Measurements from ENCODE around the gene OR7C1.
"Not testable (repeated sequence)": the region's sequence is repeated elsewhere in the genome, so short reads cannot be mapped to it uniquely, and the experiment has no call there.

The OR7C1 gene

DNA sequence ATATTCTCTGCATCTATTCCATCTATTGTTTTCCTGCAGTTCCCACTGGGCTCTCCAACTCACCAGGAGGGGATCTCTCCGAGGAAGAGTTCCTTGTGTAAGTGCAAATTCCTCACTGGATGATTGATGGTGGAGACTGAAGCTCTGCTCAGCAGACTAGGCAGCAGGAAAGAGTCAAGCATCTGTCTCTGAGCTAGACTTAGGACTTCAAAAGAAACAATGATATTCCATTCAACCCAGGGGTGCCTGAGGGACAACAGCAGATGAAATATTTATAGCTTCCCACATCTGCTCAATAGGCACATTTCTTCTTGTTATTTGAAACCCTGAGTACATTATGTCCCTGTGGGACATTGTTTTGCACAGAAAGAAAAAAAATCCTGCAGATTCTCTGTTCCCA is at the start of gene OR7C1, which contains the start of gene OR7A5:
OR7C1 (minus strand) TSS at position 175 of the 400 bp plus-strand sequence. CDS start 35,049 bp downstream, outside the sequence.
OR7A5 (minus strand) TSS at position 175 of the 400 bp plus-strand sequence. CDS start 6,944 bp downstream, outside the sequence.
- no peak for DNase-seq

DNA sequence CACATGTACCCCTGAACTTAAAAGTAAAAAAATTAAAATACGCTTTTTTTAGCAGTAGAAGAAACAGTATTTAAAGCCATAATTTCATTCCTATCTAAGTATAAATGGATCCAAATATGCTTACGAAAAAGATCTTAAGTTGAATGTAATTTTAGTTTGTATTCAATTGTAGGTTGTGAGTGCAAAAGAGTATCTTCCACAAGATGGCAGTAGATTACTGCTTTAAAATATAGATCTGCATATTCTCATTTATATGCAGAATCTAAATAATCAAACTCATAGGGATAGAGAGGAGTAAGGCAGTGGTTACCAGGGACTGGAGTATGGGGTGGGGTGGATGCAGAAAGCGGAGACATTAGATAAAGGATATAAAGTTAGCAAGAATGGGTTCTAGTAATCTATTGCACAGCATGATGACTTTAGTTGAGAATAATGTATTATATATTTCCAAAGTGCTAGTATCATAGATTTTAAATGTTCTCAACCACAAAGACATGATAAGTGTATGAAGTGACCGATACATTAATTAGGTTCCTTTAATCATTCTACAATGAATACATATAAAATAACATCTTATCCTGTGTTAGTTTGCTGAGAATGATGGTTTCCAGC is 36.7 kb upstream of the OR7C1 start:
- DNase-seq: no peak

DNA sequence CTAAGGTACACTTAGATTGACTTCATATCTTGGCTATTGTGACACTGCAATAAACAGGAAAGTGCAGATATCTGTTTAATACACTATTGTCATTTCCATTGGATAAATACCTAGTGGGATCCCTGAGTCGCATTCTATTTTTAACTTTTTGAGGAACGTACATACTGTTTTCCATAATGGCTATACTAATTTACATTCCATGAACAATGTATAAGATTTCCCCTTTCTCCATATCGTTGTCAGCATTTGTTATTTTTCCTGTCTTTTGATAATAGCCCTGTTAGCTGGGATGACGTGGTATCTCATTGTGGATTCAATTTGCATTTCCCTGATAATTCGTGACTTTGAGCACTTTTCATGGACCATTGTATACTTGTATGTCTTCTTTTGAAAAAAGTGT is 33.5 kb upstream of the OR7C1 start:
- DNase-seq: no peak

DNA sequence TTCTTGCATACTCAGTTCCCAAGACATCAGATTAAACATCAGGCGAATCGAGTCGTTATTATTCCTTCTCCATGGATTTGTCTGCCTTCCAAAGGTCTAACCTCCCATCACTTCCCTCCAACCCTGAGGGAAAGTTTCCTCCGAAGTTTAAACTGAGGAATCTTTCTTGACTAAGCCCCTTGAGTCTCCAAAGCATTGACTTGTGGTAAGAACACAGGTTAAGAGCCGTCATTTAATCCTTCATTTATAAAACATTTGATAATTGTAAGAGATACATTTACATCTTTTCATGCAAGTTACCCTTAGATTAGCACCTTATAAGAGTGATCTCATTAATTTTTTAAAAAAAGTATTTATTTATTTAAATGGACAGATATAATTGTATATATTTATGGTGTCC is 13.8 kb upstream of the OR7C1 start, which contains the start of gene OR7A10:
OR7A10 (minus strand) TSS at position 101 of the 400 bp plus-strand sequence. CDS start 7,045 bp downstream, outside the sequence.
- no peak for DNase-seq

DNA sequence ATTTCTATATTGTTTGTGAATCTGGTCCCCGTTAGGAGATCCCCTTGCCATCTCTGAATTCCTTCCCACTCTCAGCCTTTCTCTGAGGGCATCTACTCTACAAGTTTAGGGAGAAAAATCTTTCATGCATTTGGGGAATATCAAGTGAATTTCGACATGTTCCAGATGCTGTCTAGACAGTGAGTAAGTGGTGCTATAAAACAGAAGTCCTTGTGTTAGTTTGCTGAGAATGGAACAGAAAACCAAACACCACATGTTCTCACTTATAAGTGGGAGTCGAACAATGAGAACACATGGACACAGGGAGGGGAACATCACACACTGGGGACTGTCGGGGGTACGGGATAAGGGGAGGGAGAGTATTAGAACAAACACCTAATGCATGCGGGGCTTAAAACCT is 8.6 kb upstream of the OR7C1 start:
- no peak for DNase-seq

DNA sequence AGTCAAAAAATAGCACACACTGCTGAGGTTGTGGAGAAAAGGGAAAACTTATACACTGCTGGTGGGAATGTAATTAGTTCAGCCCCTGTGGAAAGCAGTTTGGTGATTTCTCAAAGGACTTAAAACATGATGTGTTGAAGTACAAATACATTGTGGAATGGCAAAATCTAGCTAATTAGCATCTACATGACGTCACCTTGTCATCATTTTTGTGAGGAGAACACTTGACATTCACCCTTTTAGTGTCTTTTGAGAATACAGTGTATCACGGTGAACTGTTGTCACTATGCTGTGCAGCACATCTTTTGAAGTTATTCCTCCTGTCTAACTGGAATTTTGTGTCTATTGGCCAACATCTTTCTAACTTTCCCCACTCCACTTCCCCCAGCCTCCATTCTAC is 8.2 kb upstream of the OR7C1 start:
- DNase-seq: no peak

DNA sequence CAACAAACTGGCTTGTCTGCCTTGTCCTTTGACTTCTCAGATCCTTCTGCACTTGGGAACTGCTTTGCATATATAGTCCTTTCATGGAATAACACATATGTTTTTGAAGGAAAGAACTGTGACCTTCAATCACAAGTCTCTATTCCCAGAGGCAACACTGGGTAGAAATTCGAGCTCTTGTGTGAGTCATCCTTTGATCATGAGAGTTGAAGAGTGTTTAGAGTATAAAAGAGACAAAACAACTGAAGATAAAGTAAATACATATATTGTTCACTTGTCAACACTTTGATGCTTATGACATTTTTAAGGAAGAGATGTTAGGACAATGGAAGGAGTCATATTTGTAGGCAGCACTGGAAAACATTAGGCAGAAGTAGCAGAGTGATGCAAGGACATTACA is 5.2 kb upstream of the OR7C1 start:
- no peak for DNase-seq

DNA sequence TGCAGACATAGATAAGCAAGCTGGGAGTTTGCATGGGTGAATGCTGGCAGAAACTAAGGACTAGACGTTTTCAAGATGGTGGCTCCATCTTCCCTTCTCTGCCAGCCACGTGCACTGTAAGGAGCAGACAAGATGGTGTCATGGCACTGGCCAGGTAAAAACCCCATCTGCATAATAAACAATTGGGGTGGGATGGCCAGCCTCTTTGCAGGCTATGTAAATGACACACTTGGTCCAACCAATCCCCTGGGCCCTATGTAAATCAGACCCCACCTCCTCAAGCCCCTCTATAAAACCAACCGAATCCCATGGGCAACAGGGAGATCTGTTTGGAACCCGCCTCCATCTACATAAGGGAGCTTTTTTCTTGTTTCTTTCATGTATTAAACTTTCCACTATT is 2.4 kb upstream of the OR7C1 start:
- DNase-seq: no peak

DNA sequence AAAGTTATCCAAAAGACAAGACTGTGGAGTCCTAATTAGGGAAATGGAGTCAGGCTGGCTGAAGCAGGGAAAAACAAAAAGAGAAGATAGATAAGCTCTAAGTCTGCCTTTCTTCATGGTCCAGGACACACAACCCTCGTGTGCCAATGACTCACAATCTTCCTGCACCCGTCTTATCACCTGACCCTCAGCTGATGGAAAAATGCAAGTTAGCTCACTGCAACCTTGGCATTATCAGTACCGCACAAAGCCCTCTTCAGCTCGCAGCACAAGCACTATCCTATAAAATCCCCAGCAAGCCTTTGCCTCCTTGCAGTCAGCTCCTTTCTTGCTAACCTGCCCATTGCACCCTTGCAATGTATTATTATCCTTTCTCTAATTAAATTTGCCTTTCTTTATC is 4.3 kb downstream of the OR7C1 start:
- DNase-seq: no peak

DNA sequence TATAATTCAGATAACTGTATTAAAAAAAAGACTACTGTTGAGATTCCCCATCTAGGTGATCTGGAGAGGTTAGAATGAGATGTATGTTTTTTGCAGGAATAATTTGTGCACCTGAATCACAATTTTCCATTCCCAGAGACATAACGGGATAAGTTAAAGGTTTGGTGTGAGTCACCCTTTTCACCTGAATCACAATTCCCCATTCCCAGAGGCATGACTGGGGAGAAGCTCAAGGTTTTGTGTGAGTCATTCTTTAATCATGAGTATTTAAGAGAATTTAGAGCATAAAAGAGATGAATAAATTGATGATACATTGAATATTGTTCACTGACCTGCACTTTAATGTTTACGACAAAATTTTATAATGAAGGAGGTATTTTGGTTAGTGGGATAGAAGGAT is 9.0 kb downstream of the OR7C1 start:
- no peak for DNase-seq

DNA sequence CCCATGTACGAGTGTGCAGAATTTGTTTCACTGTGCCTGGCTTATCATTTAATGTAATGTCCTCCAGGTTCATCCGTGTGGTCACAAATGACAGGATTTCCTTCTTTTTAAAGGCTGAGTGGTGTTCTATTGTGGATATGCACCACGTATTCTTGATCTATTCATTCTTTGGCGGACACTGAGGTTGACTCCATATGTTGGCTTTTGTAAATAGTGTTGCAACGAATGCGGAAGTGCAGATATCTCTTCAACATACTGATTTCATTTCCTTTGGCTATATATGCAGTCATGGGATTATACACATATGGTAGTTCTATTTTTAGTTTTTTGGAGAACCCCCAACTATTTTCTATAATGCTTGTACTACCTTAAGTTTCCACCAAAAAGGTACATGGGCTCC is 13.0 kb downstream of the OR7C1 start:
- no peak for DNase-seq

DNA sequence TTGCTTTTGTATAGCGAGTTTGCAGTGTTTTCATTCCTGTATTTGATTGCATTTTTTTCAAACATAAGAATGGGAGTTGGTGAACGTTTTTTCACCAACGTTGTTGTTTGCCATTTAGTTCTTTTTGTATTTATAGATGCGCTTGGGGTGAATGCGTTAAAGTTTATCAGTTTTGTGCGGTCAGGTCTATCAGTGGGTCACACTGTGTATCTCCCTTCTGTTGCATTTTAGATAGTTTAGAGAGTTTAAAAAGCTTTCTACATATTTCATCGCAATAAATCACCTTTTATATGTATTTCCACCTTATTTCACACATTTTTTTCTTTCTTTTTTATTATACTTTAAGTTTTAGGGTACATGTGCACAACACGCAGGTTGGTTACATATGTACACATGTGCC is 16.4 kb downstream of the OR7C1 start:
- DNase-seq: no peak

DNA sequence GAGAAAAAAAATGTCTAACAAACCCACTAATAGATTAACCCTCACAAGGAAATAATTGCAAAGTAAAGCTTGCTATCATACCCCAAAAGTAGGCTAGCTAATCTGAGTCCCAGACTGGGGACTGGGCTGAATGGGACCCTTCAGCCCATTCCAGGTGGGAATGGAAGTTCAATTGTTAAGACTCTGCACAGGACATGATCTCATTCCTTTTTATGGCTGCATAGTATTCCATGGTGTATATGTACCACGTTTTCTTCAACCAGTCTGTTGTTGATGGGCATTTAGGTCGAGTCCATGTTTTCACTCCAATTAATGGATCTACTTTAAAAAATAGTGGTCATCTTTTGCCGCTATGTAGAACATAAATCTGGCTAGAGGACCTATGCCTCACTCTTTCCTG is 17.9 kb downstream of the OR7C1 start:
- no peak for DNase-seq

DNA sequence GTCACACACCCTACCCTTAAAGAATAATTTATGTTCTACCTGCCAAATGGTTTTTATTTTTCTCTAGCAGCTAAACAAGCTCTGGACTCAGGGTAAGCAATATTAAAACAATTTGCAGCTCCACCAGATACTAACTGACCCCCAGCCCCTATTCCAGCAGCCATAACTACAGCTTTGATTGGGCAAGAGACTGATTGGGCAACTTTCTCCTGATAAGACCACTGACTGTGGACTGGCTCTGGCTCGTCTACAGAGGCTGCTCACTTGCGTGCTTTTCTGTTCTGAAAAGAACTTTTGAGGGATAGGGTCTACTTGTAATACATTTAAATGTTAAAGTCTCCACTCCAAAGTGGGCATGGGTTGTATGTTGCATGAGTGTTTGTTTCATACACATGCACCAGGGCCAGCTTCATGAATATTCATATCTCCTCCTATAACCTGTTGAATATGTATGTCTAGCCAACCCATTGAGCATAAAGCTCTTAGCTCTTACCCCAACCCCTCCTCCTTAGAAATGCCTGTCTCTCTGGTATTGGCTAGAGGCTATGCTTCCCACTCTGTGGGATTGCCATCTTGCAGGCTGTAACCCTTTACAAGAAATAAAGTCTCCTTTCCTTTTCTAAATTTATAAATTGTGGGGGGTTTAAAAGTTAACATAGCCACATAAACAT is 19.9 kb downstream of the OR7C1 start:
- no peak for DNase-seq

DNA sequence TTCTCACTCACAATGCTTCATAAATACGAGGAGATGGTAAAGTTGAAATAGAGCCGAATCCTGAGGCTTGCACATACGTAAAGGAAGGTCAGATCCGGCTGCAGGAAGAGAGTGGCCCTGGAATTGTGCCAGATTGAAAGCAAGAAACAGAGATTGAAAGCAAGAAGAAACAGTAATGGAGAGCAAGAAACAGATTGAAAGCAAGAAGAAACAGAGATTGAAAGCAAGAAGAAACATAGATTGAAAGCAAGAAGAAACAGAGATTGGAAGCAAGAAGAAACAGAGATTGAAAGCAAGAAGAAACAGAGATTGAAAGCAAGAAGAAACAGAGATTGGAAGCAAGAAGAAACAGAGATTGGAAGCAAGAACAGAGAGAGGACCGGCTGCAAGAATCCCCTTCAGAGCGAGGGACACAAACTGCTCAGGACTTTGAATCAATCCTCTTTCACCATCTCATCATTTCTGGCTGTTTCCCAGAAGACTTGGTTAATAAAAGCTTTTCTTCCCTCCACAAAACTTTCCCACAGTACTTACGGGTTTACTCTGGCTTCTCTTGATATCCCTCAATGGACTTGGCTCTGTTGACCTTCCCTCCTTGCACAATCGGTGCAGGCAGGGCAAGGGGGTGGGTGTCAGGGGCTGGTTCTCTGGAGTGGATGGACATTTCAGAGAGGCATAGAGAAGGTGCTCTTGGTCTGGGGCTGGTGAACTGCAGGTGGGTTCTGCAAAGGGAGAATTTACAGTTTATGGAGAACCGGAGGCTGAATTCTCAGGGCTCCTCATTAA is 25.5 kb downstream of the OR7C1 start:
- DNase-seq: no peak

DNA sequence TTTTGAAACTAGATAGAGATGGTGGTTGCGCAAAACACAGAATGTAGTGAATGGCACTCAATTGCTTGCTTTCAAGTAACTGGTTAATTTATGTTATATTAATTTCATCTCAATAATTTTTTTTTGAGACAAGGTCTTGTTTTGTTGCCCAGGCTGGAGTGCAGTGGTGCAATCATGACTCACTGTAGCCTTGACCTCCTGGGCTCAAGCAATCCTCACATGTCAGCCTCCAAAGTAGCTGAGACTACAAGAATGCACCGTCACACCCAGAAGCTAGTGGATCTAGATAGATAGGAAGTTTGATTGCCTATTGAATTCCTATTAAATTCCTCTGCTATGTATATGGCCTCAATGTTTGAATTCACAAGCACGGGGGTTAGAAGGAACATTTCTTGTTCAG is 30.2 kb downstream of the OR7C1 start:
- DNase-seq: no peak

DNA sequence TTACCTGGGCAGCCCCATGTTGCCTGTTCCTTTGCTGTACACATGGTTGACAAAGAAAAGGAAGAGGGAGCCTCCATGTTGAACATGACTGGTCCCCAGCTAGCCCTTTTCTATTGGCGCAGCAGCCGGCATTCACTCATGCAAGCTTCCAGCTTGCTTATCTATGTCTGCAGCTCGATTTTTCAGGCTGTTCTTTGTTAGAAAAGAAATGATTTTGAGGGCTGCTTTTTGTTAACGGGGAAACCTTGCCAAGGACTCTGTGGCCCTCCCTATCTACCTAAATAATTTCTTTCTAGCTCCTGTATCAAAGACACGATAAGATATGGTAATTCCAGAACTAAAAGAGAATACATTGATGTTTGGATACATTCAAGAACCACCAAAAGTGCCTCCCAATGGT is 36.2 kb downstream of the OR7C1 start:
- DNase-seq: no peak

DNA sequence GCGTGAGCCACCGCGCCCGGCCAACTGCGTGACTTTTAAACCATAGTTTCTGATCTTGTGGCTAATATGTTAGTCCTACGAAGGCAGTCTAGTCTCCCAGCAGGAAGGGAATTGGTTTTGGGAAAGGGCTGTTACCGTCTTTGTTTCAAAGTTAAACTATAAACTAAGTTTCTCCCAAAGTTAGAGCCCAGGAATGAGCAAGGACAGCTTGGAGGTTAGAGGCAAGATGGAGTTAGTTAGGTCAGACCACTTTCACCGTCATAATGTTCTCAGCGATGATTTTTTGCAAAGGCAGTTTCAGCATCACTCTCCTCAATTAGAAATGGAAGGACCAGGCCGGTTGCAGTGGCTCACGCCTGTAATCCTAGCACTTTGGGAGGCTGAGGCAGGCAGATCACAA is 39.0 kb downstream of the OR7C1 start:
- DNase-seq: no peak

DNA sequence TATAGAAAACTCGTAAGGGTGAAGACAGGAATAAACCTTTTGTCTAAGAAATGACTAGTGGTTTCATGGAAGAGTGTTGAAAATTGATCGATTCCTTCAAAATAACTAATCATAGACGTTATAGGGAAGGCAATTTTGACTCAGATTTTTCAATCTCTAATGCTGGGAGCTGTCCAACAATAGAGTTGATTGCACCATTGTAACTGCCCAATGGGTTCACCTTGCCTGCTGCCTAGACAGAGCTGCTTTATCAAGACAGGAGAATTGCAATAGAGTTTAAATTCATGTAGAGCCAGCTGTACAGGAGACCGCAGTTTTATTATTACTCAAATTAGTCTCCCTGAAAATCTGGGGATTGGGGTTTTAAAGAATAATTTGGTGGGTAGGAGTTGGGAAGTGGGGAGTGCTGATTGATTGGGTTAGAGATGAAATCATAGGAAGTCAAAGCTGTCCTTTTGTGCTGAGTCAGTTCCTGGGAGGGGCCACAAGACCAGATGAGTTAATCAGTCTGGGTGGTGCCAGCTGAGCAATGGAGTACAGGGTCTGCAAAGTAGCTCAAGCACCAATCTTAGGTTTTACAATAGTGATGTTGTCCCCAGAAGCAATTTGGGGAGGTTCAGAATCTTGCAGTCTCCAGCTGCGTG is 39.8 kb downstream of the OR7C1 start:
- DNase-seq: no peak

DNA sequence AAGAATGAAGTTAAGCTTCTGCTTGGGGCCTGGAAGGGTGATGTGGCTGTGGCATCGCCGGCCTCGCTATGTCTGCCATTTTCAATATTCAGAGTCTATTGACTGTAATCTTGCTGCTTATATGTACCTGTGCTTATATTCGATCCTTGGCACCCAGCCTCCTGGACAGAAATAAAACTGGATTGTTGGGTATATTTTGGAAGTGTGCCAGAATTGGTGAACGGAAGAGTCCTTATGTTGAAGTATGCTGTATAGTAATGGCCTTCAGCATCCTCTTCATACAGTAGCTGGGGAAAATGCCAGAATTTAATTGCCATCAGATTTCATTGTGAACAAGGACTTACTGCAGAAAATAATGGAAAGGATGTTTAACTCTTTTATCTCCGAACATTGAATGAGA is 42.7 kb downstream of the OR7C1 start:
- DNase-seq: not testable (repeated sequence)

DNA sequence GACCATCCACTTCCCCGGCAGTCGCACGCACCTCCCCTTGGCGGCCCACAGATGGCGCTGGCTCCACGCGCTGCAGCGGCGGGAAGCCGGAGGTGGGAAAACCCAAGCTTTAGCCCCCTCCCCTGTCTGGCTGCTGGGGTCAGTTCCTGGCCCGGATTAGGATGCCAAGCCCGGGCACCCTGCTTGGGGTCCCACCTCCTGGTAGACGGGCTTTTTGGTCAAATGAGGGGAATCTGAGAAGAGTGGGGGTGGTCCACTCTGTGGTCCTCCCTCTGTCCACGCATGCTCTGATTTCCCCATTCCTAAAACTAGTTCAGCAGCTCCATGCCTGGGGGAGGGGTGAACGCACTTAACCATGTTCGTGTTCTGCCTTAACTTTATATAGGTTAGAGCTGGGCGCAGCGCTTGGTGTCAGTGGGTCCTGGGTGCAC is 48.5 kb downstream of the OR7C1 start:
- DNase-seq: peak; percentile 17

DNA sequence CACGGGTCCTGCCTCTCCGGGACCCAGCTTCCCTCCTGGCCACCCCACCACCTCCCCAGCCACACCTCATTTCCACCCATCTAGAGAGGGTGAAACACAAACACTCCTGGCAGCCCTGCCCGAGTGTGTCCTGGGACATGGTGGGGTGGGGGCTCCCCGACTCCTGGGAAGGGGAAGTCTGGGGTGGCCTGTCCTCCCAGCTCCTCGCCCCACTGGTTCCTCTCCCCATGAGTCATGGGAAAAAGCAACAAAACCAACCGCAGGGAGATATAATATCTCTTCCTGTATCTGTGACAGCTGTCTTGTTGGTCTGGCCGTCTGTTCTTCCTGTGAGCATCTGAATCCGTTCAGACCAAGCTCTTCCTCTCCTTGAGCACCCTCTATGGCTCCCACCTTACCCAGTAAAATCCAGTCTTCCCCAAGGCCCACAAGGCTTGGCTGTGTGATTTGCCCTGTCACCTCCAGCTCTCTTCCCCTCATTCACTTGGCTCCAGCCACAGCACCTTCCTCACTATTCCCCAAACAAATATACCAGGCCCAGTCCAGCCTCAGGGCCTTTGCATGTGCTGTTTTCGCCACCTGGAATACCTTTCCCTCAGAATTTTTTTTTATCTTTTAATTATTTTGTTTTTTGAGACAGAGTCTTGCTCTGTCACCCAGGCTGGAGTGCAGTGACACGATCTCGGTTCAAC is 49.7 kb downstream of the OR7C1 start:
- not testable (repeated sequence) for DNase-seq

DNA sequence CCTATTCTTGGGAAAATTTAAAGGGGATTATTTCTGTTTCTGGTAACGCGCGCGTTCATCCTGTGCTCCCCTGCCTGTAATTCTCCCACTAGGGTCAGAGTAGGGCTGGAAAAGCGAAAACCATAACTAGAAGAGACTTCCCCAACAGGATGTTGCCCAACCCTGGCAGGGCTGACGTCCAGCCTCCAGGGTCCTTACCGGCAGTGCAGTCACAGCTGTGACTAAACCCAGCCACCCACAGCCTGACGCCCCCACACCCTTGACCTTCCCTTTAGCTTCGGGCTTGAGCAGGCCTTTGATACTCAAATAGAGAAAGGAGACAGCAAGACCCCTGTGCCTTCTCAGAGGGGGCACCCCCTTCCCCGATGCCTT is 50.3 kb downstream of the OR7C1 start:
- DNase-seq: not testable (repeated sequence)
